Measurements from ENCODE around the gene MYO9A.
A peak's percentile ranks its signal among the peaks of the same experiment; 100 is the strongest.
"Not testable (repeated sequence)": the region's sequence is repeated elsewhere in the genome, so short reads cannot be mapped to it uniquely, and the experiment has no call there.

MYO9A gene

GRCh38 chr15:72117486-72118016 lies 399 bp downstream of the MYO9A start:
- Mint-ChIP-seq H3K27me3 (no peaks in the 10 kb centered on the region), H3K9me3 (no peaks in the 10 kb centered on the region), H3K4me3 (peak overlapping the region; percentile 92 to 95), H3K27ac (peak overlapping the region; percentile 94 to 96), H3K4me1 (peaks cover 49% of the 10 kb centered on the region)
- ATAC-seq (peak; percentile 77), DNase-seq (peak; percentile 68 to 81)

DNA sequence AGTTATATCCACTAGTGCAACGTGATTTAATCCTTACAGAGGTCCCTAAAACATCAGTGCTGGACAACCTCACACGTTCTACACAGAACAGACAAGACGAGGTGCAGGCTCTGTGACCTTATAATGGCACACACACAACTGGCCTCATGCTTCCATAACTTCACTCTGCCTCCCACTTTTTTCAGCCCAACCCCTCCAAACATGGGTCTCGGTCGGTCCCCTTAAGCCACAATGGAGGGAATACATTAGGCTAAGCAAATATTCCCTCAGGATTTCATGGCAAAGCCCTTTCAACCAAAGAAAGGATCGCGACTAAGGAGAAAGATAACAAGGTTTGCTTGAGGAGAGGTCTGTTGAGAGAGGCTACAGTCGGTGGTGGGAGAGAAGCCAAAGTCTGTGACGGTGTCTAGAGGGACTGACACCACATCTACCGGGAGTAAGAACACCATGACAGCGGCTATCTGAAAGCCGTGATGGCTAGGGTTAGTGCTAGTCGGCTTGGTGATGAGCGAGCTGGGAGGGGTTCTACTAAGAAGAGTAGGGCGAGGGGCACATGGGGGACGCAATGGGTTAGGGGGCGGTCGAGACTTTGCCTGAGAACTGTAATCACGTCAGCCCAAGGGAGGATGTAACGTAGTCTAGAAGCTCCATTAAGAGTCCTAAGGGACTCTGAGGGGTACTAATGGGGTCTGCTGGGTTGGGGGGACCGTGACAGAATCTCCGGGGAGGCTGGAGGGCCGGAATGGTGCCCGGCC lies 1.0 kb downstream of the MYO9A start:
- peak; percentile 15 for ATAC-seq
- Mint-ChIP-seq H3K4me3 (peak overlapping the region; percentile 92 to 95), H3K27me3 (no peaks in the 10 kb centered on the region), H3K27ac (peak overlapping the region; percentile 94 to 96), H3K4me1 (peaks cover 49% of the 10 kb centered on the region), H3K9me3 (no peaks in the 10 kb centered on the region)
- no peak for DNase-seq

DNA sequence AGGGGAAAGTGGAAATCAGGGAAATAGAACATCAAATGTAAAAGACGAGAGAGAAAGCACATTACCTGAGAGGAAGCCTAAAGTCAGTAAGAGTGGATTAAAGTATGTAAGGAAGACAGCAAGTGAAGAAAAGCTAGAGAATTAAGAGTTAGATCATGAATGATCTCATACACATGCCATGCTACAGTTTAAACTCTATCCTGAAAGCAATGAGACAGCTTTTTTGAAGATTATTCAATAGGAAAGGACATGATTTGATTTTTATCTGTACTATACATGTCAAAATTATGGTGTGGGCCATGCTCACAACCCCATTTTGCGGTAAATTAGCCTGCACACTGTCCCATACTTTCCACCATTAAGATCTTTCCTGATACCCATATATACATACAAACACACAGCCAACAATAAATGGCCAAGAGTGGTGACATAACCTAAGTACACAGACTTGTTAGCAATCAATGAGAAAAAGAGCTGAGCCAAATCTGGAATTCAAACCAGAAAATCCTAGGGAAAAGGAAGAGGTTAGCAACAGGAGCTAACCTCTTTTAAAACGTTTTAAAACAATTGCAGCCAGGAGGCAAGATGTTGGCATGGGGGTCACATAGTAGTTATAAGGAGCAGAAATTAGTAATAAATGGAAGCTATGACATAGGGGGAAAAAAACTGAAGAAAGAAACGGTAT lies 4.5 kb downstream of the MYO9A start:
- H3K27ac Mint-ChIP-seq, result no peak overlapping the region

GRCh38 chr15:72112805-72113204 lies 5.1 kb downstream of the MYO9A start:
- DNase-seq, result no peak
- H3K27ac Mint-ChIP-seq, result no peak overlapping the region
- H3K4me1 Mint-ChIP-seq, result peaks cover 32% of the 10 kb centered on the region
- H3K9me3 Mint-ChIP-seq, result no peaks in the 10 kb centered on the region
- no peak for ATAC-seq
- H3K27me3 Mint-ChIP-seq, result no peaks in the 10 kb centered on the region
- H3K4me3 Mint-ChIP-seq, result no peak overlapping the region

More for the DNA sequence above, 4.5 kb downstream of the MYO9A start:
- Mint-ChIP-seq H3K4me1 (peaks cover 33% of the 10 kb centered on the region), H3K27me3 (no peaks in the 10 kb centered on the region), H3K4me3 (no peak overlapping the region), H3K9me3 (no peaks in the 10 kb centered on the region)
- DNase-seq (no peak), ATAC-seq (no peak)

GRCh38 chr15:72112116-72112515 lies 5.8 kb downstream of the MYO9A start:
- DNase-seq (no peak), ATAC-seq (no peak)
- Mint-ChIP-seq H3K9me3 (no peaks in the 10 kb centered on the region), H3K4me1 (peaks cover 32% of the 10 kb centered on the region), H3K27ac (no peak overlapping the region), H3K27me3 (no peaks in the 10 kb centered on the region), H3K4me3 (no peak overlapping the region)

DNA sequence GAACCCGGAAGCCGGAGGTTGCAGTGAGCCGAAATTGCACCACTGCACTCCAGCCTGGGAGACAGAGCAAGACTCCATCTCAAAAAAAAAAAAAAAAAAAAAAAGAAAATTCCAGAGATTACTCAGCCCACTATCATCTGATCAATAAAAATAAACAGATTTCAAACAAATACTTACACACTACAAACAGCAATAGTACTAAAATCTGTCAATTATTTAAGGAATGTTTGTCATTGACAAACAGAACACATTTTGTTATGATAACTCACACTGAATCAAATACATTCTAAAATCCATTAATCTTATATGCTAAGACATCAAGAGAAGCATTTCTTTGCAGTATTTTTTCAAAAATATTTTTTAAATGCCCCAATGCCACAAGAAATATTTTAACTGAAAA lies 7.6 kb downstream of the MYO9A start:
- H3K27ac Mint-ChIP-seq, result no peak overlapping the region
- H3K27me3 Mint-ChIP-seq, result no peaks in the 10 kb centered on the region
- H3K4me1 Mint-ChIP-seq, result peaks cover 18% of the 10 kb centered on the region
- no peak overlapping the region for H3K4me3 Mint-ChIP-seq
- DNase-seq (no peak), ATAC-seq (no peak)
- H3K9me3 Mint-ChIP-seq, result no peaks in the 10 kb centered on the region

DNA sequence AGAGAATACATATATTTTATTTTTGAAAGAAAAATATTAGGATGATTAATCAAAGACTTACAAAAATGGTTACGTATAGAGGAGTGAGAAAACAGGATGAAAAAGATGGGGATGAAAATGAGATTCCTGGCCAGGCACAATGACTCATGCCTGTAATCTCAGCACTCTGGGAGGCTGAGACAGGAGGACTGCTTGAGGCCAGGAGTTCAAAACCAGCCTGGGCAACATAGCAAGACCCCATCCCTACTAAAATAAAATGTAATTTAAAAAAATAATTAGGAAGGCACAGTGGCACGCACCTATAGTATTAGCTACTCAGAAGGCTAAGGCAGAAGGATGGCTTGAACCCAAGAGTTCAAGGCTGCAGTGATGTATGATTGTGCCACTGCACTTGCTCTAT lies 11.9 kb downstream of the MYO9A start:
- Mint-ChIP-seq H3K4me1 (peaks cover 4% of the 10 kb centered on the region), H3K27me3 (no peaks in the 10 kb centered on the region), H3K27ac (no peak overlapping the region), H3K9me3 (no peaks in the 10 kb centered on the region), H3K4me3 (no peak overlapping the region)
- ATAC-seq (no peak), DNase-seq (no peak)

DNA sequence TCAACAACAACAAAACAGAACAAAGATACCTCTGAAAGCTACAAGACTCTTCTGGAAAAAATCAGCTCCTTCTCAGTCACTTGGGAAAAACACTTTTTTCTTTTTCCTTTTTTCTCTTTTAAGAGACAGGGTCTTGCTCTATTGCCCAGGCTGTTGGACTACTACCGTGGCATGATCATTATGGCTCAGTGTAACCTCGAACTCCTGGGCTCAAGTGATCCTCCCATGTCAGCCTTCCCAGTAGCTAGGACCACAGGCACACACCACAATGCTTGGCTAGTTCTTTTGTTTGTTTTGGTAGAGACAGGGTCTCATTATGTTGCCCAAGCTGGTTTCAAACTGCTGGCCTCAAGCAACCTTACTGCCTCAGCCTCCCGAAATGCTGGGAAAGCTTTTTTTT lies 12.8 kb downstream of the MYO9A start:
- ATAC-seq (no peak), DNase-seq (no peak)
- Mint-ChIP-seq H3K4me1 (peaks cover 4% of the 10 kb centered on the region), H3K9me3 (no peaks in the 10 kb centered on the region), H3K27ac (no peak overlapping the region), H3K4me3 (no peak overlapping the region), H3K27me3 (no peaks in the 10 kb centered on the region)

GRCh38 chr15:72100551-72100950 lies 17.4 kb downstream of the MYO9A start:
- not testable (repeated sequence) for ATAC-seq, H3K4me1 Mint-ChIP-seq, H3K27me3 Mint-ChIP-seq, DNase-seq, H3K27ac Mint-ChIP-seq, H3K4me3 Mint-ChIP-seq, H3K9me3 Mint-ChIP-seq

DNA sequence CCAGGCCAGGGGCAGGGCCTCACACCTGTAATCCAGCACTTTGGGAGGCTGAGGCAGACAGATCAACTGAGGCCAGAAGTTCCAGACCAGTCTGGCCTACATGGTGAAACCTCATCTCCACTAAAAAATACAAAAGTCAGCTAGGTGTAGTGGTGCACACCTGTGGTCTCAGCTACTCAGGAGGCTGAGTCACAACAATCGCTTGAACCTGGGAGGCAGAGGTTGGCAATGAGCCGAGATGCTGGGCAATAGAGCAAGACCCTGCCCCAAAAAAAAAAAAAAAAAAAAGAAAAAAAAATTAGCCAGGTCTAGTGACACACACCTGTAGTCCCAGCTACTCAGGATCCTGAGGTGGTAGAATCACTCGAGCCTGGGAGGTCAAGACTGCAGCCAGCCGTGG lies 18.8 kb downstream of the MYO9A start:
- DNase-seq (no peak), ATAC-seq (no peak)
- H3K4me1 Mint-ChIP-seq, result peaks cover 4% of the 10 kb centered on the region
- H3K4me3 Mint-ChIP-seq, result no peak overlapping the region
- H3K27me3 Mint-ChIP-seq, result no peaks in the 10 kb centered on the region
- no peaks in the 10 kb centered on the region for H3K9me3 Mint-ChIP-seq
- H3K27ac Mint-ChIP-seq, result no peak overlapping the region

DNA sequence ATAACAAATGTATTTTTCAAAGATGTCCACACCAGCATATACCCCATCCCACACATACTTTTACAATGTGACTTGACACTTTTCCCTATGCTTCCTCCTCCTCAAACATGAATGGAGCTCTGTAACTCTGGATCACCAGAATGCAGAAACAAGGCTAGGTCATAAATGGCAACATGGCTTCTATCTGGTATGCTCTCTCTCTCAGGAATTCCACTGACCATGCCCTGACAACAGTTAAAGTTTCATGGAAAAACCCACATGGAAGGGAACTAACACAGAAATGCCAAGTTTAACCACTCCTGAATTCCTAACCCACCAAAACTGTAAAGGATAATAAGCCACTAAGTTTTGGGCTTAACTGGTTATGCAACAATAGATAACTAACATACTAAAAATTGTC lies 19.9 kb downstream of the MYO9A start:
- Mint-ChIP-seq H3K9me3 (no peaks in the 10 kb centered on the region), H3K4me1 (peaks cover under 1% of the 10 kb centered on the region), H3K4me3 (no peak overlapping the region), H3K27ac (no peak overlapping the region), H3K27me3 (no peaks in the 10 kb centered on the region)
- ATAC-seq, result no peak
- no peak for DNase-seq

- ATAC-seq, result no peak
- Mint-ChIP-seq H3K27ac (no peak overlapping the region), H3K4me1 (peaks cover 5% of the 10 kb centered on the region), H3K27me3 (no peaks in the 10 kb centered on the region), H3K4me3 (no peak overlapping the region), H3K9me3 (no peaks in the 10 kb centered on the region)
- DNase-seq, result no peak
Observed at GRCh38 chr15:72096796-72097195, 21.2 kb downstream of the MYO9A start.

- H3K4me1 Mint-ChIP-seq, result peaks cover 5% of the 10 kb centered on the region
- no peak overlapping the region for H3K27ac Mint-ChIP-seq
- no peak overlapping the region for H3K4me3 Mint-ChIP-seq
- H3K9me3 Mint-ChIP-seq, result no peaks in the 10 kb centered on the region
- no peaks in the 10 kb centered on the region for H3K27me3 Mint-ChIP-seq
- DNase-seq (no peak), ATAC-seq (no peak)
Observed at GRCh38 chr15:72092691-72093090, 25.3 kb downstream of the MYO9A start.

DNA sequence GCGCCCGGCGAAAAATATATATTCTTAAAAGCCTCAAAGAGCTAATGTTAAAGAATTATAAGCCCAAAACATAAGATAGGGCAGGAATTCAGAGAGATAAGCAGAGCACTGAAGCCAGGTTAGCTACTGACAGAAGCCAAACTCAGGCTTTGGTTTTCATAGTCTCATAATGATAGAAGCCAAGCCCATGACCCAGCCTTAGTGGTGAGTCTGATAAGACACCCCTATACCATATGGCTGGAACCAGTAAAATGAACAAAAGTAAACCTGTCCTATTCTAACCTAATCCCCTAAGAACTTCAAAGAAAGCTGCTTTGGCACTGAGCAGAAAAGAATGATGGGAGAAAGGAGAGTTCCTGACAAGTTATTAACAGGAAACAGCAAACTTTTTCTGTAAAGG lies 25.9 kb downstream of the MYO9A start:
- no peak overlapping the region for H3K27ac Mint-ChIP-seq

GRCh38 chr15:72086920-72087648 lies 30.9 kb downstream of the MYO9A start:
- H3K27me3 Mint-ChIP-seq, result no peaks in the 10 kb centered on the region
- peaks cover 18 to 25% of the 10 kb centered on the region in 2 donors for H3K9me3 Mint-ChIP-seq
- H3K4me1 Mint-ChIP-seq, result no peaks in the 10 kb centered on the region
- no peak for DNase-seq
- H3K27ac Mint-ChIP-seq, result no peak overlapping the region
- ATAC-seq, result no peak
- H3K4me3 Mint-ChIP-seq, result no peak overlapping the region

More for the DNA sequence above, 25.9 kb downstream of the MYO9A start:
- DNase-seq (no peak), ATAC-seq (no peak)
- H3K4me3 Mint-ChIP-seq, result no peak overlapping the region
- H3K4me1 Mint-ChIP-seq, result peaks cover 5% of the 10 kb centered on the region
- no peaks in the 10 kb centered on the region for H3K9me3 Mint-ChIP-seq
- H3K27me3 Mint-ChIP-seq, result no peaks in the 10 kb centered on the region

All from stimulated activated naive CD8-positive, alpha-beta T cell treated with anti-CD3 and anti-CD28 coated beads, Interleukin-15, amount 100 ng/mL, for 72 hours (primary cell).